ENCODE measurements around the gene JAG2. TPM values are rescaled to one million over a fixed set of nuclear protein-coding genes. Genes with fewer than 3 reads are reported as not detected.

The JAG2 gene
- total and polyA plus RNA-seq, 2 experiments from 2014 or later = 1.5 TPM; not detected in 1

GRCh38 chr14:105153739-105154475, 14.7 kb downstream of the JAG2 start:
- in situ Hi-C loops (cut with MboI) = no loop called here
- no peak for TF ChIP-seq EZH2 (IDR thresholded peaks at IDR 0.05; ENCODE audit: insufficient read depth, poor library complexity, severe bottlenecking)
- no peak for TF ChIP-seq EZH2phosphoT487 (IDR thresholded peaks at IDR 0.05; ENCODE audit: insufficient read depth, low read depth)
- no peak overlapping the region for H3K4me2 ChIP-seq (ENCODE audit: unreplicated experiment)
- 63 to 68% methylated on average over 25 to 26 of the region's 26 CpGs for WGBS, 2 experiments (ENCODE audit: low coverage in 1 of 2, low lambda C conversion rate in 2 of 2, missing lambda C conversion rate in 2 of 2)
- H4K20me1 ChIP-seq (ENCODE audit: insufficient read depth) = no peaks in the 10 kb centered on the region
- H3K36me3 ChIP-seq (ENCODE audit: low read depth) = no peaks in the 10 kb centered on the region
- H2AFZ ChIP-seq = no peak overlapping the region
- no peaks in the 10 kb centered on the region for H3K9me2 ChIP-seq (ENCODE audit: insufficient read depth)
- no peak overlapping the region for H3K9ac ChIP-seq
- H3K27ac ChIP-seq = no peak overlapping the region
- no peaks in the 10 kb centered on the region for H3K4me1 ChIP-seq (ENCODE audit: insufficient read depth)
- no peak for DNase-seq
- H3F3A ChIP-seq (ENCODE audit: insufficient read depth) = no peaks in the 10 kb centered on the region
- H3K79me2 ChIP-seq (ENCODE audit: insufficient read depth) = no peaks in the 10 kb centered on the region
- H3K9me3 ChIP-seq (ENCODE audit: low read depth) = no peaks in the 10 kb centered on the region
- no peaks in the 10 kb centered on the region for H3K27me3 ChIP-seq (replicated peaks; ENCODE audit: insufficient read depth)
- H3K4me3 ChIP-seq = no peak overlapping the region

DNA sequence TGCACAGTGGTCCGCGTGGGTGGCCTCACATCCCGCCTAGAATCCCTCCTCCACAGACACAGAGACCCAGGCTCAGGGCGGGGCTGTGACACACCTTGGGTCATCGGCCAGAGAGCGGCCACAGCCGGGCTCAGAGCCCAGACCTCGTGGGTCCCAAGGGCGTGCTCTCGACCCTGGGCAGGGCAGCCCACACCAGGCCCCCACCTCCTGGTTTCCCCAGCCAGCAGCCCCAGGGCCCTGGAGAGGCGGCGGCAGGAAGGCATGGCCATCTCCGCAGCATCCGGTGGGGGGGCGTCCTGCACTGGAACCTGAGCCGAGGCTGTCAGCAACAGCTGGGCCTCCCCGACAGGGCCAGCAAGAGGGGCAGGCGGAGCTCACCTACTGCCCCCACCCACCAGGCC, 15.2 kb downstream of the JAG2 start:
- no peaks in the 10 kb centered on the region for H4K20me1 ChIP-seq (ENCODE audit: insufficient read depth)
- no peaks in the 10 kb centered on the region for H3K9me2 ChIP-seq (ENCODE audit: insufficient read depth)
- H3K9me3 ChIP-seq (ENCODE audit: low read depth) = no peaks in the 10 kb centered on the region
- no peaks in the 10 kb centered on the region for H3K79me2 ChIP-seq (ENCODE audit: insufficient read depth)
- TF ChIP-seq EZH2 (IDR thresholded peaks at IDR 0.05; ENCODE audit: insufficient read depth, poor library complexity, severe bottlenecking) = no peak
- no peak for TF ChIP-seq EZH2phosphoT487 (IDR thresholded peaks at IDR 0.05; ENCODE audit: insufficient read depth, low read depth)
- H3K9ac ChIP-seq = no peak overlapping the region
- no peak overlapping the region for H3K4me2 ChIP-seq (ENCODE audit: unreplicated experiment)
- no peak overlapping the region for H3K4me3 ChIP-seq
- H3K36me3 ChIP-seq (ENCODE audit: low read depth) = no peaks in the 10 kb centered on the region
- no peaks in the 10 kb centered on the region for H3F3A ChIP-seq (ENCODE audit: insufficient read depth)
- no peak overlapping the region for H2AFZ ChIP-seq
- no peaks in the 10 kb centered on the region for H3K27me3 ChIP-seq (replicated peaks; ENCODE audit: insufficient read depth)
- peak; percentile 21 for DNase-seq
- H3K27ac ChIP-seq = no peak overlapping the region
- 27 to 30% methylated on average over 14 to 16 of the region's 18 CpGs for WGBS, 2 experiments (ENCODE audit: low coverage in 1 of 2, low lambda C conversion rate in 2 of 2, missing lambda C conversion rate in 2 of 2)
- in situ Hi-C loops (cut with MboI) = no loop called here
- no peaks in the 10 kb centered on the region for H3K4me1 ChIP-seq (ENCODE audit: insufficient read depth)

- Histone ChIP-seq H3K4me1 (ENCODE audit: insufficient read depth) (no peaks in the 10 kb centered on the region), H3K4me2 (ENCODE audit: unreplicated experiment) (no peak overlapping the region), H4K20me1 (ENCODE audit: insufficient read depth) (no peaks in the 10 kb centered on the region), H3K79me2 (ENCODE audit: insufficient read depth) (no peaks in the 10 kb centered on the region), H3K27me3 (replicated peaks; ENCODE audit: insufficient read depth) (no peaks in the 10 kb centered on the region), H3K4me3 (no peak overlapping the region), H3F3A (ENCODE audit: insufficient read depth) (no peaks in the 10 kb centered on the region), H3K9ac (no peak overlapping the region), H3K9me3 (ENCODE audit: low read depth) (no peaks in the 10 kb centered on the region), H3K36me3 (ENCODE audit: low read depth) (no peaks in the 10 kb centered on the region), H3K9me2 (ENCODE audit: insufficient read depth) (no peaks in the 10 kb centered on the region), H2AFZ (no peak overlapping the region), H3K27ac (no peak overlapping the region)
- TF ChIP-seq EZH2 (IDR thresholded peaks at IDR 0.05; ENCODE audit: insufficient read depth, poor library complexity, severe bottlenecking) = no peak
- TF ChIP-seq EZH2phosphoT487 (IDR thresholded peaks at IDR 0.05; ENCODE audit: insufficient read depth, low read depth) = no peak
- 71% methylated on average over 14 of the region's 14 CpGs for WGBS, 2 experiments (ENCODE audit: low coverage in 1 of 2, low lambda C conversion rate in 2 of 2, missing lambda C conversion rate in 2 of 2)
- no peak for DNase-seq
- in situ Hi-C loops (cut with MboI) = no loop called here
These were observed 15.8 kb downstream of the JAG2 start for GRCh38 chr14:105152794-105153241.

- no peaks in the 10 kb centered on the region for H3K4me1 ChIP-seq (ENCODE audit: insufficient read depth)
- H3K9me2 ChIP-seq (ENCODE audit: insufficient read depth) = no peaks in the 10 kb centered on the region
- no peaks in the 10 kb centered on the region for H3K79me2 ChIP-seq (ENCODE audit: insufficient read depth)
- no peak overlapping the region for H2AFZ ChIP-seq
- H3K4me3 ChIP-seq = no peak overlapping the region
- H3K4me2 ChIP-seq (ENCODE audit: unreplicated experiment) = no peak overlapping the region
- no peaks in the 10 kb centered on the region for H3K9me3 ChIP-seq (ENCODE audit: low read depth)
- no peak for DNase-seq
- no peaks in the 10 kb centered on the region for H3F3A ChIP-seq (ENCODE audit: insufficient read depth)
- WGBS, 2 experiments (ENCODE audit: low coverage in 1 of 2, low lambda C conversion rate in 2 of 2, missing lambda C conversion rate in 2 of 2) = 78 to 82% methylated on average over 41 to 43 of the region's 44 CpGs
- no peaks in the 10 kb centered on the region for H3K36me3 ChIP-seq (ENCODE audit: low read depth)
- H3K27ac ChIP-seq = no peak overlapping the region
- TF ChIP-seq EZH2 (IDR thresholded peaks at IDR 0.05; ENCODE audit: insufficient read depth, poor library complexity, severe bottlenecking) (no peak), EZH2phosphoT487 (IDR thresholded peaks at IDR 0.05; ENCODE audit: insufficient read depth, low read depth) (no peak)
- H4K20me1 ChIP-seq (ENCODE audit: insufficient read depth) = no peaks in the 10 kb centered on the region
- in situ Hi-C loops (cut with MboI) = no loop called here
- H3K27me3 ChIP-seq (replicated peaks; ENCODE audit: insufficient read depth) = no peaks in the 10 kb centered on the region
- no peak overlapping the region for H3K9ac ChIP-seq
These were observed 16.5 kb downstream of the JAG2 start for GRCh38 chr14:105151838-105152793.

Data from GM23248 (cell line).